ENCODE results near the gene C1QL2. TPM values are rescaled to one million over a fixed set of nuclear protein-coding genes. Genes with fewer than 3 reads are reported as not detected.

C1QL2 gene
- total RNA-seq, 1 donor from 2014 or later: not detected

GRCh38 chr2:119202610-119203310 lies 44.2 kb upstream of the C1QL2 start:
- TF ChIP-seq CTCF (IDR thresholded peaks at IDR 0.05): no peak
- no peak overlapping the region for H3K4me3 Mint-ChIP-seq (ENCODE audit: unreplicated experiment)
- DNase-seq (ENCODE audit: extremely low spot score, unreplicated experiment): no peak
- H3K9me3 Mint-ChIP-seq (ENCODE audit: unreplicated experiment): no peaks in the 10 kb centered on the region
- no peak overlapping the region for H3K27ac Mint-ChIP-seq (ENCODE audit: unreplicated experiment)
- H3K4me1 Mint-ChIP-seq (ENCODE audit: unreplicated experiment): no peaks in the 10 kb centered on the region
- peaks cover 6% of the 10 kb centered on the region for H3K27me3 Mint-ChIP-seq (ENCODE audit: unreplicated experiment)
- no peaks in the 10 kb centered on the region for H3K36me3 Mint-ChIP-seq (ENCODE audit: unreplicated experiment)

- H3K27ac Mint-ChIP-seq (ENCODE audit: unreplicated experiment): no peak overlapping the region
- no peaks in the 10 kb centered on the region for H3K4me1 Mint-ChIP-seq (ENCODE audit: unreplicated experiment)
- DNase-seq (ENCODE audit: extremely low spot score, unreplicated experiment): no peak
- TF ChIP-seq CTCF (IDR thresholded peaks at IDR 0.05): no peak
- H3K9me3 Mint-ChIP-seq (ENCODE audit: unreplicated experiment): no peaks in the 10 kb centered on the region
- H3K27me3 Mint-ChIP-seq (ENCODE audit: unreplicated experiment): peaks cover 6% of the 10 kb centered on the region
- H3K4me3 Mint-ChIP-seq (ENCODE audit: unreplicated experiment): no peak overlapping the region
- H3K36me3 Mint-ChIP-seq (ENCODE audit: unreplicated experiment): no peaks in the 10 kb centered on the region
Observed at GRCh38 chr2:119201815-119202214, 43.3 kb upstream of the C1QL2 start.

GRCh38 chr2:119198240-119198840 lies 39.8 kb upstream of the C1QL2 start:
- no peaks in the 10 kb centered on the region for H3K9me3 Mint-ChIP-seq (ENCODE audit: unreplicated experiment)
- H3K27me3 Mint-ChIP-seq (ENCODE audit: unreplicated experiment): peaks cover 15% of the 10 kb centered on the region
- H3K36me3 Mint-ChIP-seq (ENCODE audit: unreplicated experiment): no peaks in the 10 kb centered on the region
- peaks cover 7% of the 10 kb centered on the region for H3K4me1 Mint-ChIP-seq (ENCODE audit: unreplicated experiment)
- TF ChIP-seq CTCF (IDR thresholded peaks at IDR 0.05): no peak
- DNase-seq (ENCODE audit: extremely low spot score, unreplicated experiment): no peak
- H3K4me3 Mint-ChIP-seq (ENCODE audit: unreplicated experiment): no peak overlapping the region
- no peak overlapping the region for H3K27ac Mint-ChIP-seq (ENCODE audit: unreplicated experiment)

- no peaks in the 10 kb centered on the region for H3K9me3 Mint-ChIP-seq (ENCODE audit: unreplicated experiment)
- no peak for TF ChIP-seq CTCF (IDR thresholded peaks at IDR 0.05)
- no peak for DNase-seq (ENCODE audit: extremely low spot score, unreplicated experiment)
- no peak overlapping the region for H3K27ac Mint-ChIP-seq (ENCODE audit: unreplicated experiment)
- H3K4me3 Mint-ChIP-seq (ENCODE audit: unreplicated experiment): no peak overlapping the region
- H3K27me3 Mint-ChIP-seq (ENCODE audit: unreplicated experiment): peaks cover 17% of the 10 kb centered on the region
- H3K36me3 Mint-ChIP-seq (ENCODE audit: unreplicated experiment): no peaks in the 10 kb centered on the region
- H3K4me1 Mint-ChIP-seq (ENCODE audit: unreplicated experiment): peaks cover 7% of the 10 kb centered on the region
Observed at GRCh38 chr2:119197529-119198239, 39.1 kb upstream of the C1QL2 start.

- Mint-ChIP-seq H3K4me3 (ENCODE audit: unreplicated experiment) (no peak overlapping the region), H3K4me1 (ENCODE audit: unreplicated experiment) (peaks cover 7% of the 10 kb centered on the region), H3K27me3 (ENCODE audit: unreplicated experiment) (peaks cover 17% of the 10 kb centered on the region), H3K27ac (ENCODE audit: unreplicated experiment) (no peak overlapping the region), H3K9me3 (ENCODE audit: unreplicated experiment) (no peaks in the 10 kb centered on the region), H3K36me3 (ENCODE audit: unreplicated experiment) (no peaks in the 10 kb centered on the region)
- no peak for TF ChIP-seq CTCF (IDR thresholded peaks at IDR 0.05)
- DNase-seq (ENCODE audit: extremely low spot score, unreplicated experiment): no peak
Observed at GRCh38 chr2:119197126-119197405, 38.5 kb upstream of the C1QL2 start.

Data from osteocyte (in vitro differentiated cells).